Loucy (cell line): ENCODE results near the gene BLOC1S3.

Experiments
- H2AFZ ChIP-seq: fragments of 200-600 bp; sonication (generic); 2 replicates; pipeline ENCODE4 v1.6.0; 2016; ENCODE audit warnings: antibody characterized with exemption, mild to moderate bottlenecking, low read length, moderate library complexity
- H3F3A ChIP-seq: fragments of 200-600 bp; 2 replicates; pipeline ENCODE4 v1.6.0; 2016; ENCODE audit warnings: antibody characterized with exemption, low read depth, mild to moderate bottlenecking
- H3K27me3 ChIP-seq: fragments of 200-600 bp; sonication (generic); 2 replicates; pipeline ENCODE4 v1.6.1; 2014; ENCODE audit warnings: low read length, mild to moderate bottlenecking; ENCODE audit not compliant: insufficient read depth, poor library complexity, severe bottlenecking
- H3K36me3 ChIP-seq: fragments of 200-600 bp; sonication (generic); 2 replicates; pipeline ENCODE4 v1.6.1; 2016; ENCODE audit warnings: low read length; ENCODE audit not compliant: insufficient read depth
- H3K4me1 ChIP-seq: fragments of 200-600 bp; sonication (generic); 2 replicates; pipeline ENCODE4 v1.5.1; 2014; ENCODE audit warnings: low read length, mild to moderate bottlenecking; ENCODE audit not compliant: insufficient read depth, poor library complexity, severe bottlenecking
- H3K4me2 ChIP-seq: fragments of 200-600 bp; sonication (generic); 2 replicates; pipeline ENCODE4 v1.6.0; 2014; ENCODE audit warnings: antibody characterized with exemption, low read length, low read depth, mild to moderate bottlenecking; ENCODE audit not compliant: poor library complexity, severe bottlenecking
- H3K4me3 ChIP-seq: fragments of 200-600 bp; sonication (generic); 2 replicates; pipeline ENCODE4 v1.5.1; 2014; ENCODE audit warnings: low read length, mild to moderate bottlenecking, mixed read lengths; ENCODE audit not compliant: poor library complexity, severe bottlenecking
- H3K79me2 ChIP-seq: fragments of 200-600 bp; sonication (generic); 2 replicates; pipeline ENCODE4 v1.6.1; 2014; ENCODE audit warnings: low read length; ENCODE audit not compliant: insufficient read depth
- H3K9ac ChIP-seq: fragments of 200-600 bp; sonication (generic); 2 replicates; pipeline ENCODE4 v1.6.0; 2014; ENCODE audit warnings: mild to moderate bottlenecking, low read depth, low read length, moderate library complexity; ENCODE audit not compliant: poor library complexity, severe bottlenecking
- H3K9me2 ChIP-seq: fragments of 200-600 bp; sonication (generic); replicated peaks from 2 replicates; pipeline ENCODE4 v1.6.1; 2016; ENCODE audit warnings: low read depth, low read length, mixed read lengths
- H3K9me3 ChIP-seq: fragments of 200-600 bp; sonication (generic); 2 replicates; pipeline ENCODE4 v1.6.1; 2014; ENCODE audit warnings: mild to moderate bottlenecking, antibody characterized with exemption, low read length, low read depth; ENCODE audit not compliant: insufficient read depth
- H4K20me1 ChIP-seq: fragments of 200-600 bp; sonication (generic); 2 replicates; pipeline ENCODE4 v1.6.0; 2014; ENCODE audit warnings: antibody characterized with exemption, low read length, mild to moderate bottlenecking; ENCODE audit not compliant: insufficient read depth, poor library complexity, severe bottlenecking
- EZH2phosphoT487 ChIP-seq: fragments of 200-600 bp; IDR thresholded peaks from 2 replicates; pipeline ENCODE4 v1.6.1; 2018; ENCODE audit warnings: antibody characterized with exemption, mild to moderate bottlenecking, moderate library complexity, borderline replicate concordance
- TF ChIP-seq, protein P1 (sequence below): fragments of 200-600 bp; sonication (generic); conservative IDR thresholded peaks from 2 replicates; pipeline ENCODE4 v1.5.1; 2014; ENCODE audit warnings: mild to moderate bottlenecking, antibody characterized with exemption, low read length

Gene BLOC1S3

DNA sequence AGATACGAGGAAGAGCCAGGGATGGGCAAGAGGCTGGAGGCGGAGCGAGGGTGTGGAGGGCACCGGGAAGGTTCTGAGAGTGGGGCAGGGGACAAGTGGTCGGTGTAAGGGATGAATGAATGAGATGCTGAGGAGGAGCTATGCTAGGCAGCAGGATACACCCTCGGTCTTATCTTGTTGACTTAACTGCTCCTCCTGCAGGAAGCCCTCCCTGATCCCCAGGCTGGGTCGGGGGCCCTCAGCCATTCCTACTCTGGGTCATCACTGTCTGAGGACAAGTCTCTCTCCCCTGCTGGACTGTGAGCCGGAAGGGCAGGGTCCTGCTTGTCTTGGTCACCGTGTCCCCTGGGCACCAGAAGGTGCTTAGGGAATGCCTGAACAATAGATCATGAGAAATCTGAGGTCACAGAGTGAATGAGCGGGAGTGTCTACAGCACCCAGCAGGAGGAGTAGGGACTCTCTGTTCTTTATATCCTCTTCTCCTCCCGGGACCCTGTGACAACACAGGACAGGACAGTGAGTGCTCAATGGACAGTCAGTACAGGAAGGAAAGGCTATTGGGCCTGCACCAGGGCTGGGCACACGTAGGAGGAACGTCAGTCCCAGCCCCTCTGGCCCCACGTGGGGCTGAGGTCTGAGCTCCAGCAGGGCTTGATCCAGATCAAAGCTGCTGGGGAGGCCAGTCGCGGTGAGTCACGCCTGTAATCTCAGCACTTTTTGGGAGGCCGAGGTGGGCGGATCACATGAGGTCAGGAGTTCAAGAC lies 24.3 kb upstream of the BLOC1S3 start:
- no peaks in the 10 kb centered on the region for H3K36me3 ChIP-seq
- no peaks in the 10 kb centered on the region for H4K20me1 ChIP-seq
- no peak overlapping the region for H3K4me2 ChIP-seq
- no peaks in the 10 kb centered on the region for H3K79me2 ChIP-seq
- H3K4me1 ChIP-seq = no peaks in the 10 kb centered on the region
- no peak overlapping the region for H3K4me3 ChIP-seq
- no peaks in the 10 kb centered on the region for H3K27me3 ChIP-seq
- TF ChIP-seq, protein P1, sequence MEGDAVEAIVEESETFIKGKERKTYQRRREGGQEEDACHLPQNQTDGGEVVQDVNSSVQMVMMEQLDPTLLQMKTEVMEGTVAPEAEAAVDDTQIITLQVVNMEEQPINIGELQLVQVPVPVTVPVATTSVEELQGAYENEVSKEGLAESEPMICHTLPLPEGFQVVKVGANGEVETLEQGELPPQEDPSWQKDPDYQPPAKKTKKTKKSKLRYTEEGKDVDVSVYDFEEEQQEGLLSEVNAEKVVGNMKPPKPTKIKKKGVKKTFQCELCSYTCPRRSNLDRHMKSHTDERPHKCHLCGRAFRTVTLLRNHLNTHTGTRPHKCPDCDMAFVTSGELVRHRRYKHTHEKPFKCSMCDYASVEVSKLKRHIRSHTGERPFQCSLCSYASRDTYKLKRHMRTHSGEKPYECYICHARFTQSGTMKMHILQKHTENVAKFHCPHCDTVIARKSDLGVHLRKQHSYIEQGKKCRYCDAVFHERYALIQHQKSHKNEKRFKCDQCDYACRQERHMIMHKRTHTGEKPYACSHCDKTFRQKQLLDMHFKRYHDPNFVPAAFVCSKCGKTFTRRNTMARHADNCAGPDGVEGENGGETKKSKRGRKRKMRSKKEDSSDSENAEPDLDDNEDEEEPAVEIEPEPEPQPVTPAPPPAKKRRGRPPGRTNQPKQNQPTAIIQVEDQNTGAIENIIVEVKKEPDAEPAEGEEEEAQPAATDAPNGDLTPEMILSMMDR = no peak
- no peak for TF ChIP-seq EZH2phosphoT487
- no peaks in the 10 kb centered on the region for H3K9me3 ChIP-seq
- no peaks in the 10 kb centered on the region for H3K9me2 ChIP-seq
- no peak overlapping the region for H2AFZ ChIP-seq
- H3K9ac ChIP-seq = no peak overlapping the region
- H3F3A ChIP-seq = no peaks in the 10 kb centered on the region

- H3K4me1 ChIP-seq = no peaks in the 10 kb centered on the region
- no peaks in the 10 kb centered on the region for H3K79me2 ChIP-seq
- no peaks in the 10 kb centered on the region for H3F3A ChIP-seq
- H3K9me3 ChIP-seq = no peaks in the 10 kb centered on the region
- no peak overlapping the region for H3K4me3 ChIP-seq
- H2AFZ ChIP-seq = no peak overlapping the region
- H3K27me3 ChIP-seq = no peaks in the 10 kb centered on the region
- H3K9me2 ChIP-seq = no peaks in the 10 kb centered on the region
- TF ChIP-seq EZH2phosphoT487 = no peak
- TF ChIP-seq, protein P1 = no peak
- no peak overlapping the region for H3K4me2 ChIP-seq
- H4K20me1 ChIP-seq = no peaks in the 10 kb centered on the region
- H3K36me3 ChIP-seq = no peaks in the 10 kb centered on the region
- H3K9ac ChIP-seq = no peak overlapping the region
Measured at GRCh38 chr19:45156011-45156630, 22.5 kb upstream of the BLOC1S3 start.

DNA sequence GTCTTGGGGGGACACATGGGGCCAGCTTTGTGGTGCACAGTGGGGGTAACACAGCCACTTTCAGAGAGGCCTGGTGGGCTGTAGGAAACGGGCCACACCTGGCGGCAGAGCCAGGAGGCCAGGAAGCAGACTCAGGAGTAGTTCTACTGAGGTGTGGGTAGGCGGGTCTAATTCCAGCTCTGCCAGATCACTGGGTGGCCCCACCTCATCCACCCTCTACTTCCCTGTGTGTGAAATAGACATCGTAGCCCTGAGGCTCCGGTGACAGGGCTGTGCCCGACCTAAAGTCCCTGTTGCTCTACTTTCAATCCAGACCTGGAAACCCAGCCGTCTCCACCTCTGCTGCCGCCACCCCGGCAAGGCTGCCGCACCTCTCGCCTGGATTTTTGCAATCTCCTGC lies 21.8 kb upstream of the BLOC1S3 start:
- TF ChIP-seq, protein P1 = no peak
- no peak for TF ChIP-seq EZH2phosphoT487
- H3K4me2 ChIP-seq = no peak overlapping the region

More for the DNA sequence above, 21.8 kb upstream of the BLOC1S3 start:
- Histone ChIP-seq H3K36me3 (no peaks in the 10 kb centered on the region), H3K79me2 (no peaks in the 10 kb centered on the region), H3K9me2 (no peaks in the 10 kb centered on the region), H3K4me3 (no peak overlapping the region), H3K27me3 (no peaks in the 10 kb centered on the region), H3K9ac (no peak overlapping the region), H4K20me1 (no peaks in the 10 kb centered on the region), H3F3A (no peaks in the 10 kb centered on the region), H3K9me3 (no peaks in the 10 kb centered on the region), H3K4me1 (no peaks in the 10 kb centered on the region), H2AFZ (no peak overlapping the region)
